ENCODE results near the gene GPX3. TPM values are rescaled to one million over a fixed set of nuclear protein-coding genes. Genes with fewer than 3 reads are reported as not detected.

The GPX3 gene
- total RNA-seq = 3,069 TPM

GRCh38 chr5:151020304-151021110, at the start of gene GPX3:
Gene GPX3 (plus strand): TSS chr5:151020591. CDS start chr5:151020655, 64 bp downstream.
- intact Hi-C loops (cut with DNase I) = no loop called here
- H3K4me3 ChIP-seq = peak within 1 kb of the TSS; percentile 77 to 86
- H3K27ac ChIP-seq = peak within 1 kb of the TSS; percentile 94
- no peaks in the 10 kb centered on the region for H3K9me3 ChIP-seq
- no peak for DNase-seq (ENCODE audit: extremely low spot score in 2 of 2)
- H3K36me3 ChIP-seq = no peaks in the 10 kb centered on the region
- no peaks in the 10 kb centered on the region for H3K27me3 ChIP-seq
- H3K4me1 ChIP-seq = peaks cover 55% of the 10 kb centered on the region
- TF ChIP-seq POLR2AphosphoS5 (IDR thresholded peaks at IDR 0.05; ENCODE audit: insufficient read depth in 1 of 2, low read depth in 1 of 2) = peak; percentile 88 to 94
- TF ChIP-seq POLR2A (IDR thresholded peaks at IDR 0.05) = peak; percentile 63 to 86
- TF ChIP-seq CTCF (IDR thresholded peaks at IDR 0.05) = no peak

GRCh38 chr5:150978590-150978989, 41.8 kb upstream of the GPX3 start:
- no peaks in the 10 kb centered on the region for H3K27me3 ChIP-seq
- no peak overlapping the region for H3K4me3 ChIP-seq
- H3K9me3 ChIP-seq = no peaks in the 10 kb centered on the region
- H3K36me3 ChIP-seq = no peaks in the 10 kb centered on the region
- no peak for TF ChIP-seq POLR2AphosphoS5 (IDR thresholded peaks at IDR 0.05; ENCODE audit: insufficient read depth in 1 of 2, low read depth in 1 of 2)
- no peak for TF ChIP-seq POLR2A (IDR thresholded peaks at IDR 0.05)
- TF ChIP-seq CTCF (IDR thresholded peaks at IDR 0.05) = no peak
- no peak for DNase-seq (ENCODE audit: extremely low spot score in 2 of 2)
- no peak overlapping the region for H3K27ac ChIP-seq
- intact Hi-C loops (cut with DNase I) = no loop called here
- H3K4me1 ChIP-seq = no peaks in the 10 kb centered on the region

- intact Hi-C loops (cut with DNase I) = no loop called here
- no peak overlapping the region for H3K4me3 ChIP-seq
These were observed 32.6 kb upstream of the GPX3 start for GRCh38 chr5:150987746-150988145.

GRCh38 chr5:150989695-150990094, 30.7 kb upstream of the GPX3 start:
- DNase-seq (ENCODE audit: extremely low spot score in 2 of 2) = no peak
- H3K27ac ChIP-seq = no peak overlapping the region

More at GRCh38 chr5:150987746-150988145, 32.6 kb upstream of the GPX3 start:
- H3K27me3 ChIP-seq = no peaks in the 10 kb centered on the region
- H3K4me1 ChIP-seq = no peaks in the 10 kb centered on the region
- H3K27ac ChIP-seq = no peak overlapping the region
- TF ChIP-seq POLR2A (IDR thresholded peaks at IDR 0.05) (no peak), CTCF (IDR thresholded peaks at IDR 0.05) (no peak), POLR2AphosphoS5 (IDR thresholded peaks at IDR 0.05; ENCODE audit: insufficient read depth in 1 of 2, low read depth in 1 of 2) (no peak)
- H3K36me3 ChIP-seq = no peaks in the 10 kb centered on the region
- no peaks in the 10 kb centered on the region for H3K9me3 ChIP-seq
- no peak for DNase-seq (ENCODE audit: extremely low spot score in 2 of 2)

More at GRCh38 chr5:150989695-150990094, 30.7 kb upstream of the GPX3 start:
- Histone ChIP-seq H3K9me3 (no peaks in the 10 kb centered on the region), H3K4me3 (no peak overlapping the region), H3K27me3 (no peaks in the 10 kb centered on the region), H3K4me1 (no peaks in the 10 kb centered on the region), H3K36me3 (no peaks in the 10 kb centered on the region)
- intact Hi-C loops (cut with DNase I) = no loop called here
- TF ChIP-seq CTCF (IDR thresholded peaks at IDR 0.05) (no peak), POLR2AphosphoS5 (IDR thresholded peaks at IDR 0.05; ENCODE audit: insufficient read depth in 1 of 2, low read depth in 1 of 2) (no peak), POLR2A (IDR thresholded peaks at IDR 0.05) (no peak)
